Heart right ventricle (tissue), 16 donors: ENCODE measurements around the gene RNF181. TPM values are rescaled to one million over a fixed set of nuclear protein-coding genes. Genes with fewer than 3 reads are reported as not detected.

ENCODE experiments used
- ATAC-seq, 8 donors: fragments of 200-7000 bp; cut with Tn5 transposase; one replicate each; pipeline ENCODE4 v1.9.1; 2020; ENCODE audit warnings: mild to moderate bottlenecking in 8 of 8, moderate library complexity in 8 of 8, moderate number of reproducible peaks in 1 of 8
- DNase-seq, 2 donors: peaks; one replicate each; pipeline ENCODE4 v3.0.0-alpha.2; 2020
- H3K27ac ChIP-seq, 10 donors: fragments of 200-600 bp; sonication (generic) in 2 of 10; one replicate each; pipeline versions ENCODE4 v1.5.0 to v1.8.0; 2020 to 2022; ENCODE audit warnings: mild to moderate bottlenecking in 3 of 10
- H3K27me3 ChIP-seq, 7 donors: fragments of 200-600 bp; one replicate each; pipeline ENCODE4 v1.8.0; 2021 to 2022; ENCODE audit warnings: mild to moderate bottlenecking in 2 of 7
- H3K36me3 ChIP-seq, 9 donors: fragments of 200-600 bp; sonication (generic) in 1 of 9; one replicate each; pipeline versions ENCODE4 v1.5.0 to v1.8.0; 2020 to 2022; ENCODE audit warnings: mild to moderate bottlenecking in 2 of 9
- H3K4me1 ChIP-seq, 9 donors: fragments of 200-600 bp; sonication (generic) in 1 of 9; one replicate each; pipeline versions ENCODE4 v1.5.0 to v1.8.0; 2020 to 2022; ENCODE audit warnings: mild to moderate bottlenecking in 4 of 9
- H3K4me3 ChIP-seq, 10 donors: fragments of 200-600 bp; sonication (generic) in 2 of 10; one replicate each; pipeline versions ENCODE4 v1.5.0 to v1.8.0; 2020 to 2022; ENCODE audit warnings: mild to moderate bottlenecking in 7 of 10, moderate library complexity in 2 of 10
- H3K9me3 ChIP-seq, 11 donors: fragments of 200-600 bp in 10 of 11; sonication (generic) in 2 of 11; one replicate each; pipeline versions ENCODE4 v1.5.0 to v1.8.0; 2013 to 2022; ENCODE audit warnings: mild to moderate bottlenecking in 2 of 11, control low read depth in 1 of 11, moderate library complexity in 1 of 11
- WGBS, 2 donors: extraction: QIAGEN DNeasy Blood & Tissue Kit; methylation state at CpG; one replicate each; pipeline ENCODE4 v1.1.7; 2013; ENCODE audit warnings: inconsistent platforms in 1 of 2; 5-methylcytosine and 5-hydroxymethylcytosine counted together
- intact Hi-C, 10 donors: fragments of 100-400 bp; cut with DNase I; formaldehyde crosslinking; loops; one replicate each; pipeline versions ENCODE4 v1.11.1 to v1.14.2; 2022
- polyA plus RNA-seq, 2 donors: library from polyadenylated mRNA; stranded (reverse); fragments of 200-250 nt; gene quantifications; one replicate each; pipeline ENCODE4 v1.2.3, GENCODE V29; 2013
- total RNA-seq, 10 donors: library from RNA; stranded (reverse); fragmentation: NEBNext Ultra II Directional in 3 of 10; extraction: Animal tissue kit (Norgen Biotek cat#: 25700) in 3 of 10; gene quantifications; one replicate each; pipeline versions ENCODE4 v1.2.1 to v1.2.4, GENCODE V29; 2021 to 2023
- TF ChIP-seq, protein P1 (sequence below), 9 donors: fragments of 200-600 bp; sonication (generic) in 2 of 9; IDR thresholded peaks; one replicate each; pipeline versions ENCODE4 v1.5.0 to v1.8.0; 2021 to 2022; ENCODE audit warnings: antibody characterized with exemption in 9 of 9, mild to moderate bottlenecking in 5 of 9, moderate library complexity in 1 of 9
- donor health status: Arrhythmogenic right ventricular cardiomyopathy.
- donor health status: ischemic (EF 13 %, LVEDD 7.1; RV severe dilation, severe dysfunction).
- donor health status: healthy with polysubstance abuse.
- donor health status: DM: no; HTN: yes; CAD: no.
- donor health status: DM: no; HTN: no; CAD: no.
- donor health status: ischemic (EF 25% LVEDD 6.9; RV normal size, moderate dysfunction).
- donor health status: ischemic (EF 25% LVEDD 5.7; RV mildly dilated, moderate dysfunction).
- donor health status: healthy.
- donor health status: DM: yes; HTN: yes; CAD: no.
- donor health status: Ischemic cardiomyopathy.
- donor health status: ischemic (EF 35%, LVEDD 5.7; RV mildly dilated, moderate dysfunction).
- donor health status: nonischemic (EF 11% LVEDD 7.7; RV severe dilation, severe dysfunction).
- donor health status: DM: yes; HTN: yes; CAD: no.
- donor health status: PGD.
- donor health status: ischemic (EF 29% LVEDD 5.4; RV normal size, mild dysfunction).
- donor health status: nonischemic (EF 23%, LVEDD 6.1; RV moderate dilation, normal function).

RNF181 gene
- total and polyA plus RNA-seq, 12 donors, result 74.7 to 282 (median 84.2) TPM

- WGBS, 2 donors, result 73 to 74% methylated on average over 6 of the region's 6 CpGs
- Histone ChIP-seq H3K36me3 (peaks cover 0 to 99% (median 43%) of the 10 kb centered on the region in 9 donors), H3K27ac (peak overlapping the region in 2 of 10 donors; percentile 0 to 19), H3K4me3 (no peak overlapping the region), H3K9me3 (no peaks in the 10 kb centered on the region), H3K27me3 (no peaks in the 10 kb centered on the region), H3K4me1 (peaks cover 2 to 32% (median 12%) of the 10 kb centered on the region in 9 donors)
- TF ChIP-seq, protein P1, sequence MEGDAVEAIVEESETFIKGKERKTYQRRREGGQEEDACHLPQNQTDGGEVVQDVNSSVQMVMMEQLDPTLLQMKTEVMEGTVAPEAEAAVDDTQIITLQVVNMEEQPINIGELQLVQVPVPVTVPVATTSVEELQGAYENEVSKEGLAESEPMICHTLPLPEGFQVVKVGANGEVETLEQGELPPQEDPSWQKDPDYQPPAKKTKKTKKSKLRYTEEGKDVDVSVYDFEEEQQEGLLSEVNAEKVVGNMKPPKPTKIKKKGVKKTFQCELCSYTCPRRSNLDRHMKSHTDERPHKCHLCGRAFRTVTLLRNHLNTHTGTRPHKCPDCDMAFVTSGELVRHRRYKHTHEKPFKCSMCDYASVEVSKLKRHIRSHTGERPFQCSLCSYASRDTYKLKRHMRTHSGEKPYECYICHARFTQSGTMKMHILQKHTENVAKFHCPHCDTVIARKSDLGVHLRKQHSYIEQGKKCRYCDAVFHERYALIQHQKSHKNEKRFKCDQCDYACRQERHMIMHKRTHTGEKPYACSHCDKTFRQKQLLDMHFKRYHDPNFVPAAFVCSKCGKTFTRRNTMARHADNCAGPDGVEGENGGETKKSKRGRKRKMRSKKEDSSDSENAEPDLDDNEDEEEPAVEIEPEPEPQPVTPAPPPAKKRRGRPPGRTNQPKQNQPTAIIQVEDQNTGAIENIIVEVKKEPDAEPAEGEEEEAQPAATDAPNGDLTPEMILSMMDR (IDR thresholded peaks at IDR 0.05), result no peak
- ATAC-seq (peak in 2 of 8 donors; percentile 3 to 7), DNase-seq (no peak)
- intact Hi-C loops, result no loop called here
Observed at GRCh38 chr2:85547859-85548607, 47.5 kb upstream of the RNF181 start.

DNA sequence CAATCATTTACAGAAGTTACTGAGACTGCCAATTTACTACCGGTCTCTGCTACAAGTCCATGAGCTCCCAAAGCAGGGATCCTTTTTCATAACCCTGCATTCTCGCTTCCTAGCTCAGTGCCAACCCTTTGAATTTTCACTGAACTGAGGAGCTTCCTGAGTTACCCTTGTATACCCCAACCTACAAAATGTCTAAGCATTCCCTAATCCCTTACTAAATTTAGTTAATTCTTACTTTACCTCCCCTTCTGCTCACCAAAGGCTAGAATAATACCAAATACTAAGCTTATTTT is 47.0 kb upstream of the RNF181 start:
- ATAC-seq, result peak in 1 of 8 donors; percentile 2
- DNase-seq, result no peak
- 64 to 67% methylated on average over 2 of the region's 2 CpGs for WGBS, 2 donors
- peaks cover 0 to 27% (median 7%) of the 10 kb centered on the region in 9 donors for H3K4me1 ChIP-seq
- TF ChIP-seq, protein P1 (IDR thresholded peaks at IDR 0.05), result no peak
- H3K27ac ChIP-seq, result peak overlapping the region in 2 of 10 donors; percentile 0 to 19
- no peak overlapping the region for H3K4me3 ChIP-seq
- peaks cover 0 to 99% (median 48%) of the 10 kb centered on the region in 9 donors for H3K36me3 ChIP-seq
- intact Hi-C loops, result no loop called here
- H3K9me3 ChIP-seq, result no peaks in the 10 kb centered on the region
- H3K27me3 ChIP-seq, result no peaks in the 10 kb centered on the region

- Histone ChIP-seq H3K27me3 (no peaks in the 10 kb centered on the region), H3K27ac (peak overlapping the region in 2 of 10 donors; percentile 19 to 74), H3K9me3 (no peaks in the 10 kb centered on the region), H3K4me1 (peaks cover 0 to 26% (median 6%) of the 10 kb centered on the region in 9 donors), H3K4me3 (no peak overlapping the region), H3K36me3 (peaks cover 0 to 99% (median 53%) of the 10 kb centered on the region in 9 donors)
- intact Hi-C loops, result no loop called here
- no peak for DNase-seq
- TF ChIP-seq, protein P1 (IDR thresholded peaks at IDR 0.05), result no peak
- WGBS, 2 donors, result 92 to 96% methylated on average over 10 of the region's 10 CpGs
- ATAC-seq, result no peak
Observed at GRCh38 chr2:85549095-85549494, 46.5 kb upstream of the RNF181 start.

DNA sequence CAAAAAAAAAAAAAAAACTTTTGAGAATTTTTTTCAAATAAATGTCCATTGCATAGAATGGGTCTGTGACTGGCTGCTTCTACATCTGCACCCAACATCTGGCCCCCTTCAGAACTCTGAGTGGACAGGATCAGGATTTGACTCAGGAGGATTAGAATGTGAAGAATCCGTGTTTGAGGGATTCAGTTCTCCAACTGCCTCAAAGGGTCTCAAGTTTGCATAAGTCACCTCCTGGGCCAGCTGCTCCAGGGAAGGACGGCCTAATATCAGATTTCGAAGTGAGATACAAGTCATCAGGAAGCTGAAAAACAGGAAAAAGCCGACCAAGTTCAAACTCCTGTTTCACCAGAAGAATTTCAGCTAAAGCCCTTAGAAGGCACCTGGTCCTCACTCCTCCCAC is 45.7 kb upstream of the RNF181 start:
- Histone ChIP-seq H3K36me3 (peaks cover 0 to 99% (median 53%) of the 10 kb centered on the region in 9 donors), H3K27me3 (no peaks in the 10 kb centered on the region), H3K4me3 (no peak overlapping the region), H3K4me1 (peaks cover 0 to 26% (median 0%) of the 10 kb centered on the region in 9 donors), H3K27ac (peak overlapping the region in 1 of 10 donors; percentile 74), H3K9me3 (no peaks in the 10 kb centered on the region)
- TF ChIP-seq, protein P1 (IDR thresholded peaks at IDR 0.05), result no peak
- ATAC-seq (no peak), DNase-seq (no peak)
- intact Hi-C loops, result loop anchor here in 2 of 10 donors (2.0 kb wide), 2 partner anchors 127 to 129 kb away; no protein-coding TSS in a partner anchor
- 47 to 64% methylated on average over 4 of the region's 4 CpGs for WGBS, 2 donors
